CD4-positive, alpha-beta T cell treated with Interleukin-4 for 4 hours (primary cell): Measurements from ENCODE around the gene STX10.

ENCODE experiments used
- DNase-seq: peaks from one replicate; pipeline ENCODE4 v3.0.0-alpha.2; 2020

Gene STX10

DNA sequence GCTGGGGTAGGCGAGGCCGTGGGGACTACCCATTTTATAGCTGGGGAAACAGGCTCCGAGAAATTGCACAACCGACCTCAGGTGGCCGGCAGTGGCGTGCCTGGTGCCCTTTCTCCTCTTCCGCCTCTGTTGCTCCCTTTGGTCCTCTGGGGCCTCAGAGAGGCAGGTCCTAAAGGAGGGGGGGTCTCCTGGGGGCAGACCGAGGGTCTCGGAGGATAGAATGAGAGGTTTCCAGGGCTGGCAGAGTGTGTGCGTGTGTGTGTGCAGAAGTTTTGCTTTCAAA, 11.3 kb downstream of the STX10 start:
- no peak for DNase-seq

DNA sequence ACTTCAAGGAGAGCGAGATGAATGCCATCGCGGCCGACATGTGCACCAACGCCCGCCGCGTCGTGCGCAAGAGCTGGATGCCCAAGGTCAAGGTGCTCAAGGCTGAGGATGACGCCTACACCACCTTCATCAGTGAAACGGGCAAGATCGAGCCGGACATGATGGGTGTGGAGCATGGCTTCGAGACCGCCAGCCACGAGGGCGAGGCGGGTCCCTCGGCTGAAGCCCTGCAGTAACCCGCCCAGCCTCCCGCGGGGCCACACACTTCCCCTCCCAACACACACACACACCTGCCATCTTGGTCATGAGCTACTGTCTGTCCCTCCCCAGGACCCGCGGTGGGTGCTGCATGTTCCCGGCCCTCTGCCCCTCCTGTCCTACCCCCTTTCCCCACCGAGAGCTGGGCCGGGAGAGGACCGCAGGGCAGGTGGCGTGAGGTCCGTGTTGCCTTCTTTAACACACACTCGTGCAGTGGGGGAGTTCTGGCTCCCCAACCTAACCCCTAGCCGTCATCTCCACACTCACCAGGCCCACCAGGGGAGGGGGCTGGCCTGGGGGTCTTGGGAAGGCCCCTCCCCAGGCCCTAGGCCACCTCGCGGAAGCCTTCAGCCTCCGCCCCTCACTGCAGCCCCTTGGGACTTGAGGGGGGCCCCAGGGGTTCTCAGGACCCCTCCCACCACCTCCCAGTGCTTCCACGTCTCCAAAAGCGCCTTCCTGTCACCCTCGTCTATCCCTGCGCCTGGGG, 11.8 kb downstream of the STX10 start:
- DNase-seq = no peak

DNA sequence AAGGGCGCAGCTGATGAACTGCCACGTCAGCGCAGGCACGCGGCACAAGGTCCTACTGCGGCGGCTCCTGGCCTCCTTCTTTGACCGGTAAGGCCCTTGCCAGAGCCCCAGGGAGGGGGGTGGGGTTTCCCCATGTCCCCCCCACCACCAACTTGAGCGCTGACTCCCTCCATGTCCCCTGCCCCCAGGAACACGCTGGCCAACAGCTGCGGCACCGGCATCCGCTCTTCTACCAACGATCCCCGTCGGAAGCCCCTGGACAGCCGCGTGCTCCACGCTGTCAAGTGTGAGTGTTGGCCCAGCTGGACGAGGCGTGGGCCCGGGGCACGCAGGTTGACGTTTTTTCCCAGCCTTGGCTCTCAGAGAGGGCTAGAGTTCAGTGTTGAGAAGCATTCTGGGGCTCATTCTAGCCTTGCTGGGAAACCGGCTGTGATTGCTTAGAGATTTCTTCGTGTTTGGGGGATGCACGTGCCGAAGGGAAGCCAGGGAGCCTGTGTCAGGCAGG, 12.8 kb downstream of the STX10 start:
- no peak for DNase-seq

DNA sequence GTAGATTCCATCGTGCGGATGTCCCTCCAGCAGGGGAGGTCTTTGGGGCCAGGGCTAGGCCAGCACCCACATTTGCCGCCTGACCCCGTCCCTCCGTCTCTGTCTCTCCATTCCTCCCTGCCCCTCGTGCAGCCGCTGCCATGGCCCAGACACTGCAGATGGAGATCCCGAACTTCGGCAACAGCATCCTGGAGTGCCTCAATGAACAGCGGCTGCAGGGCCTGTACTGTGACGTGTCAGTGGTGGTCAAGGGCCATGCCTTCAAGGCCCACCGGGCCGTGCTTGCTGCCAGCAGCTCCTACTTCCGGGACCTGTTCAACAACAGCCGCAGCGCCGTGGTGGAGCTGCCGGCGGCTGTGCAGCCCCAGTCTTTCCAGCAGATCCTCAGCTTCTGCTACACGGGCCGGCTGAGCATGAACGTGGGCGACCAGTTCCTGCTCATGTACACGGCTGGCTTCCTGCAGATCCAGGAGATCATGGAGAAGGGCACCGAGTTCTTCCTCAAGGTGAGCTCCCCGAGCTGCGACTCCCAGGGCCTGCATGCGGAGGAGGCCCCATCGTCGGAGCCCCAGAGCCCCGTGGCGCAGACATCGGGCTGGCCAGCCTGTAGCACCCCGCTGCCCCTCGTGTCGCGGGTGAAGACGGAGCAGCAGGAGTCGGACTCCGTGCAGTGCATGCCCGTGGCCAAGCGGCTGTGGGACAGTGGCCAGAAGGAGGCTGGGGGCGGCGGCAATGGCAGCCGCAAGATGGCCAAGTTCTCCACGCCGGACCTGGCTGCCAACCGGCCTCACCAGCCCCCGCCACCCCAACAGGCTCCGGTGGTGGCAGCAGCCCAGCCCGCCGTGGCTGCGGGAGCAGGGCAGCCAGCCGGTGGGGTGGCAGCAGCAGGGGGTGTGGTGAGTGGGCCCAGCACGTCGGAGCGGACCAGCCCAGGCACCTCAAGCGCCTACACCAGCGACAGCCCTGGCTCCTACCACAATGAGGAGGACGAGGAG, 14.8 kb downstream of the STX10 start:
- DNase-seq = no peak

DNA sequence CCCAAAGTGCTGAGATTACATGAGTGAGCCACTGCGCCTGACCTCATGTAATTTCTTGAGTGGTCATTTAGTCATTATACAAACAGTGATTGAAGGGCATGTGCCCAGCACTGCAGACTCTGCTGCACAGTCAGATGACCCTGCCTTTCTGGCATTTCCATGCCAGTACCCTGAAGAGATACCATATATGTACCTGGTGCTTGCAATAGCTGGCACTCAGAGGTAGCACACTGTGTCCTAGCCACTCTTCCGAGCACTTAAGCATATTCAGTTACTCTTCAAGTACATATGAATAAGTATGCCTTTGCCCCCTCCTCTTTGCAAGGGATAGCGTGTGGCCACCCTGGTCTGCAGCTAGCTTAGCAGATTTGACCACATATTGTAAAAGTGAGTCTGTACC, 15.5 kb downstream of the STX10 start:
- no peak for DNase-seq

DNA sequence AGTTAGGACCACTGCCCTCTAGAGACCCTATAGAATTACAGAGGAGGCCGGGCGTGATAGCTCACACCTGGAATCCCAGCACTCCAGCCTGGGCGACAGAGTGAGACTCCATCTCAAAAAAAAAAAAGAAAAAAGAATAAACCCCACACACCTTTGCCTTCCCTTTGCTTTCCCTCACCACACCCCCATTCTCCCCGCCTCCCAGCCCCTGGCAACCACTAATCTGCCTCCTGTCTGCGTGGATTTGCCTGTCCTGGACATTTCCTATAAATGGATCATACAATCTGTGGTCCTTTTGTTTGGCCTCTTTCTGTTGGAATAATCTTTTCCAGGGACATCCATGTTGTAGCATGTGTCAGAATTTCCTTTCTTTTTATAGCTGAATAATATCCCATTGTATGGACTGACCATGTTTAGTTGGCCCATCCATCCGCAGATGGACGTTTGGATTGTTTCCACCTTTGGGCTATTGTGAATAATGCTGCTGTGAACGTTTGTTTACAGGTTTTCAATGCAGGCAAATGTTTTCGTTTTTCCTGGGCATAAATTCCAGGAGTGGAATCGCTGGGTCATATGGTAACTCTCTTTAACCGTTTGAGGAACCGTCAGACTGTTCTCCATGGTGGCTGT, 16.8 kb downstream of the STX10 start:
- DNase-seq = no peak

DNA sequence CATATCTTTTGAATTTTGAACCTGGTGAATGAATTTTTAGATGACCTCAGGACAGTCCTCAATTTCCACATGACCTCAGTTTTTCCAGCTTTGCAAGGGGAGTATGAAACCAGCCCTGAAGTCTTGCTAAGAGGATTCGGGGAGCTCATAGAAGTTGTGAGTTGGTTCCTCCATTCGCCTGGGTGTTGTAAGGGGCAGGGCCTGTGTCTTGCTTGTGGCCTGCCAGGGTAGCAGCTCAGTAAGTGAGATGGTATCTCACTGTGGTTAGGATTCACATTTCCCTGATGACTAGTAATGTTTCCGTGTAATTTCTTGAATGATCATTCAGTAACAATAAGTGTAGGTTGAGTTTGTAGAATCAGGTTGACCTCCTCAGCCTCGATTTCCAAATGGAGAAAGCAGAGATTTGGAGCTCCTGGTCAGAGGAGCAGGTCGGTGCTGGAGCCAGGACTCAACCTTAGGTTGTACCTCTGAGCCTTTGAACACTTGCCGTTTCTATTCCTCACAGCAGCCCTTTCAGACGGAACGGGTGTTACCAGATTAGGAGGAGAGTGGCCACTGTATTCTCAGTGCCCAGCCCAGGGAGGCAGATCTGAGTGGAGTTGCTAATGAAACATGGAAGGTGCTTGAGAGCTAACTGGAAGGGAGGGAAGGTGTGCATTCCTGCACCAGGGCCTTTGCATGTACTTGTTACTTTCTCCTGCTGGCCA, 17.5 kb downstream of the STX10 start:
- peak; percentile 74 for DNase-seq

DNA sequence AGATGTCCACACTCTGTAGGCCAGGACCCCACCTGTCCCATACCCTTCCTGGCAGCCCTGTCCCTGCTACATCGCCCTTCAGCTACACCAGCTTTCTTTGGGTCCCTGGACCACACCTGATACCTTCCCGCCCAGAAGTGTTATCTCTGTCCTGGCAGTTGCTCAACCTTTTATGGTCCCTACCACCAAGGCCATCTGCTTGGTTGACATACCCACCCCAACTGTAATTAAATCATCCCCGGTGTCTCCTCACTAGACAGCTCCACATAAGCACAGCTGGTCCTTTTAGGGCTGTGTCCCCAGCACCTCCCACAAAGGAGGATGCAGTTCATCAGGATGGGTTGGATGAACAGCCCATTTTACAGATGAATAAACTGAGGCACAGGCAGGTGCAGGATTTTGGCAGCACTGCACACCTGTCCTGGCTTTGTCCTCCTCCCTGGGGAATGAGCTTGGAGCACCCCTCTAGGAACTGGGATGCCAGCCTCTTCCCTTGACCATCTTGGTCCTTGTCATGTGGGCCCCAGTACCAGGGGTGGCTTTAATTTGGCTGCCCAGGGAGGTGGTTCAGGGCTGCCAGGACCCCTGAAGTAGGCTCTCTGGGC, 19.2 kb downstream of the STX10 start:
- DNase-seq = no peak

DNA sequence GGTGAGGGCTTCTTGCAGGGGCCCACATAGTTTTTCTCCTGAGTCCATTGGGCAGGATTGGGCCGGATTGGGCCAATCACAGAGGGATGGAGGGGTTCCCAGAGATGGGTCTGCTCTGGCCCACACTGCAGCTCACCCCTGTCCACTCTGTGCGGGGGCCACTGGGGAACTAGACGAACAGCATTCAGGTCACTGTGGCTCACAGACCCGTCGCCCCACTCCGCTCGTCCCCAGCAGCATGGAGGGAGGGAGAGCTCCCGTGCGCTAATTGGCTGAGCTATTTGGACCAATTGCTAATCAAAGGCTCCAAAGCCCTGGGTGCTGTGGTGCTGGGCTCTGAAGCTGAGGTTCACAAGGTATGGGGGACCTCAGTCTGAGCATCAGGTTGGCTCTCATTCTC, 20.8 kb downstream of the STX10 start:
- no peak for DNase-seq

DNA sequence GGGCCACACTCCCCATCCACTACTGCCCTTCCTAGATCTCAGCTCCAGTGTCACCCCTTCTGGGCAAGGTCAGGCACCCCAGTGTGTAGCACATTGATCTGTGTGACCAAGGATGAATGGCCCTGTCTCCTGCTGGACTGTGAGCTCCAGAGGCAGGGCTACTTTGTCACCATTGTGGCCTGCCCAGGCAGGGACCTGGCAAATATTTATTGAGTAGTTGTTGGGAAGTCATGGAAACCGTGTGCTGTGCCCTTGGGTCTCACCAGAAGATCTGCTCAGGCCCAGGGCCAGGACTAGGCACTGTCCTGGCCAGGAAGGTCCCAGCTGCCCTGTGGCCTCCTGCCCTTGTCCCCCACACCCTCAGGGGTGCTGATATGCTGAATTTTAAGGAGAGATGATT, 21.6 kb downstream of the STX10 start:
- DNase-seq = no peak

DNA sequence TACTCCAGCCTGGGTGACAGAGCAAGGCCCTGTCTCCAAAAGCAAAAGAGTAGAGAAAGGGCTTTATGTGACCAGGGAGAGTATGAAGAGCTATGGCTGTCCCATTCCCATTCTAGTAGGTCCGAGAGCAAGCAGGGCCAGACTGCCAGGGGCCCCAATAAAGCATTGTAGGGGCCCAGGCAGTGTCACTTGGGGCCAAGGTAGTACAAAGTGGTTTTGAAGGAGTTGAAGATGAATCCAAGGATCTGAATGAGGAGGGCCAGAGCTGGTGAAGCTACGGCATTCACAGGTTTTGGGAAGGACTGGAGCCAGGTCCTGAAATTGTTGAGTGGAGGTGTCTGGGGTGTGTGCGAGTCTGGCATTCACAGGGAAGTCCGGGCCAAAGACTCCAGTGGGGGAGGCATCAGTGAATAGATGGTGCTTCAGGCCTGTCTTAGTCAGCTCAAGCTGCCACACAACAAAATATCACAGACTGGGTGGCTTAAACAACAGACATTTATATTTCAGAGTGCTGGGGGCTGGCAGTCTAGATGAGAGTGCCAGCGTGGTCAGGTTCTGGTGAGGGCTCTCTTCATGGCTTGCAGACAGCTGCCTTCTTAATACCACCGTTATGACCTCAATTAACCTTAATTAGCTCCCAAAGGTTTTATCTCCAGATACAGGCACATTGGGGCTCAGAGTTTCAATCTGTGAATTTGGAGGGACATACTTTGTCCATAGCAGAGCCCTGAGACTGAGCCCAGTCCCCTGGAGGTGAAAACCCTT, 22.2 kb downstream of the STX10 start:
- DNase-seq = no peak

DNA sequence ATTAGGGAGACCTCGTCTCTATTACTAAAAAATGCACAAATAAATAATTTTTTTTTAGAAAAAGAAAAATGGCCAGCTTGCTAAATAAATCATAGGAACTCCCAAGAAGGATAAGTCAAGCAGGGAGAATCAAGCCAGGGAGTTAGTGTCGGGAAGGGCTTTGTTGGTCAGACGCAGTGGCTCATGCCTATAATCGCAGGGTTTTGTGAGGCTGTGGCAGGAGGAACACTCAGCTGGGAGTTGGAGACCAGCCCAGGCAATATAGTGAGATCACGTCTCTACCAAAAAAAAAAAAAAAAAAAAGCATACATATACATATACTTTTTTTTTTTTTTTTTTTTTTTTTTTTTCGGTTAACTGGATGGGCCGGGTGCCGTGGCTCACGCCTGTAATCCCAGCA, 23.1 kb downstream of the STX10 start:
- no peak for DNase-seq

DNA sequence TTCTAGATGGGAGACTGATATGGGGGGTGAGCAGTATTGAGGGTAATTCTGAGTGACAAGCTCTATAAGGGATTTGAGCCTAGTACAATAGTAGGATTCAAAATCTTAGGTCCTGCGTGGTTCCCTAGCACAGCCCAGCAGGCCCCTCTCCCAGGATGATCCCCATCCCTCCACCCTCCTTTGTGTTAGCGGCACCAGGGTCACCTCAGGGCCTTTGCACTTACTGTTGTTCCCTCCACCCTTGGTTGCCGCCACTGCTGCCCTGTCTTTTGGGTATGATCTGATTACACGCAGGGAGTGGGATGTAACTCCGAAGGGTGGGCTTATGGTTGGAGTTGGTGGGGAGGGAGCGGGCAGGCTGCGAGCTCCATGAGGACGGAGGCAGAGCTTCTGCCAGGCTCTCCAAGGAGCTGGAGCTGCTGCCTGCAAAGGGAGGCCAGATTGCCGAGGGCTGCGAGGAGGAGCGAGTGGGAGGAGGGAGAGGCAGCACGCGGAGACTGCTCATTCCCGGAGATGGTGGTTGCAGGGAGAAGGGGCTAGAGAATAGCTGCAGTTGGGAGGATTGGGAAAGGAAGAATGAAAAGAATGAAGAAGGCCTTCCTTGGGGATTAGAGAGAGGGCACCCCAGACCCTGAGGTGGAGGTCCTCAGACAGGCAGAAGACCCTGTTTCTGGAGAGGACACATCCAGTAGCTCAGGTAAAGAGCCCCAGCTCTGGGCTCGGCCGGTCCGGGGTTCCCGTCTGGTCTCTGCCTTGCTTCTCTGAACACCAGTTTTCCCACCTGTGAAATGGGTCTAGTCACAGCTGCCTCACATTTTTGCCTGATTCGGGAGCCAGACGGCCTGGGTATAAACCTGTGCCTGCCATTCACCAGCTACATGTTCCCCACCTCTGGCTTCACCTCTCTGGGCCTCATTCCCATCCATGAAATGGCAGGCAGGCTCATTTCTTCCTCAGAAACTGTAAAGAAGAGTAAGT, 26.9 kb downstream of the STX10 start:
- DNase-seq = no peak

DNA sequence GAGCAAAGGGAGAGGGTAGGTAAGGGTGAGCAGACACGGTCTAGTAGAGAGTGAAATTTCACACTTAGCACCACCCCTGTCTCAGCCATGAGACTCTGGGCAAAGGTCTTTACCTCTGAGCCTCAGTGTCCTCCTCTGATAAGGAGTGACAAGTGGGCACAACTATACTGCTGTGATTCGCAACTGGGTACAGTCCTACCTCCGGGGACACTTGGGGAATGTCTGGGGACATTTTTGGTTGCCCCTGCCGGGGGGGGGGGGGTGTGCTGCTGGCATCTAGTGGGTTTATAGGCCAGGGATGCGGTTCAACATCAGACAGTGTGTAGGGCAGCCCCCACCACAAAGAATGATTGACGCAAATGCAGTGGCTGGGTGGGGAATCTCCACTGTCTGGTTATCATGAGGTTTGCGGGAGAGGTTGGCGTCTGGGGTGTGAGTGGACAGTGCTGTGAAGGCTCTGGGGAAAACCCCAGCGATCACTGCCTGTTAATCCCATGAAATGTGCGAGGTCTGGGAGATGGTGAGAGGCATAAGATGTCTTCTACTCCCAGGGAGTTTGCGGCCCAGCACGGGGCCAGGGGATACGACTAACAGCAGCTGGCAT, 27.8 kb downstream of the STX10 start:
- DNase-seq = peak; percentile 27

DNA sequence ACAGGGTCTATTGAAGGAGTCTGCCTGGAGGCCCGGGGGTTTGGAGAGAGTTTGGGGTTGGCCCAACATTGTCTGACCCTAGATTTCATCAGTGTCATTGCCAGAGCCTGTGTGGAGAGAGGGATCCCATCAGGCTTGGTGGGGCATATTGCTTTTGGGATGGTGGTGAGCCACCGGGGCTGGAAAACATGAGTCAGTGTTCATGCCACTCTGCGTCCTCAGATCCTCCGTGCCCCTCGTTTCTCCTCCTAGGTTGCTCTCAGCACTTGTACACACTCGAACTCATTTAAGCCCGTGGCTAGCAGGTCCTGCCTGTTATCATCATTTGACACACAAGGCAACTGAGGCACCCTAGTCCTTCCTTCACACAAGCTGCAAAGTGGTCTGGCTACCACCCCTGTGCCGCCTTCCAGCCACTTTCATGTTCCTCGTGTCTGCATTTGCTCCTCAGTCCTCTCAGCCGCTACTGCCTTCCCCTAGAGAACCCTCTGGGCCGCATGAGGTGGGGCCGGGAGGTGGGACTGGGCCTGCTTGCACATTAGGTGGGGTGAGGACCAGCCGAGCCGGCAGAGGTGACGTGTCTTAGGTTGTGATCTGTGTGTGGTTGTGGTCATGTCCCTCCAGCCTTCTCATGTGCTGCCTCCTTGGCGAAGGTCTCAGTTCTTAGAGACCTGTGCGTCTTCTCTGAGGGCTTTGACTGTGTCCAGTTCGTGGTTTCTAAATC, 28.5 kb downstream of the STX10 start:
- peak; percentile 29 for DNase-seq

DNA sequence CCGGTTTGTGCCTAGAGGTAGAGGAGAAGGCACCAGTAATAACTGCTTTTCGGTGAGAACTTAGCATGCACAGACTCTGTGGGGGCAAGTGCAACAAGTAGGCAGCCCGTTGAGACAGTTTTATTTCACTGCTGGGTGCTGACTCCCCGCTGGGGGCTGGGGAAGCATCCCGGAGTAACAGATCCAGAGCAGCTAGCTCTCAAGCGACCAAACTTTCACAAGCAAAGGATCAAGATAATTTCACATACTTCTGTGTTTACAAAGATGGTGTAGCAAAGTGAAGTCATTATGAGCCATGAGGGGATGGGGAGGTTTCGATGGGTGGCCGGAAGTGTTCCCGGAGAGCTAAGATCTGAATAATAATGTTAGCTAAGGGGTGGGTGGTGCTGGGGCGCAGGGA, 29.4 kb downstream of the STX10 start:
- no peak for DNase-seq

DNA sequence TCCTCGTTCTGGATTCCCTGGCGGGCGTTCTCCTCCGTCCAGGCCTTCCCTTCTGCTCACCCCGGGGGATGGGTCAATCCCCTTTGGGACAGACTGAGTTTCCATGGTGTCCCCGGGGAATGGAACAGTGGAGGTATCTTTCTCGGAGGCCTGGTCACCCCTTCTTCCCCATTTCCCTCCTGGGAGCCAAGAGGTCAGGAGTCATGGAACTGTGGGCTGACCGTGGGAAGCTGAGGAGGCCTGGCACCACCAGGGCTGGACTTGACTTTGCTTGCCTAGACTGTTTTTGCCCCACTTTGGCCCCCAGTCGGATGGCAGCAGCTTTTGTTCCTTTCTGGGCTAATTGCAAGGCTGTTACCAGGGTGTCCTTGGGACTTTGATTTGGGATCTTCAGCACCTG, 30.1 kb downstream of the STX10 start:
- DNase-seq = no peak

DNA sequence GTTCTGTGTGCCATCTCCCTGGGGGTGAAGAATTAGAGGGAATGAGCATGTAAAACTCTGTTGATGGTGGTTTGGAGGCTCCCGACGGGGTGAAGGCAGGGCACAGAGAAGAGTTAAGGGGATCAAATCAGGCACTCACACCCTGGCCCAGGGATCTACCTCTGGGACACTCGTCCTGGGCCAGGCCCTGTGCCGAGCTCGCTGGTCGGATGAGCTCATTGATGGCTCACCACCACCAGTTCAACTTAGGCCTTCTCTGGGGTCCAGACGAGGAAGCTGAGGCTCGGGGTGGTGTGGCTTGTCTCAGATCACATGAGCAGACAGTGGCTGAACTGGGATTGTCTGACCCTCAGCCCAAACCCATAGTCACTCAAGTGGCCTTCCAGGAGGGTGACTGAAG, 30.5 kb downstream of the STX10 start:
- no peak for DNase-seq

DNA sequence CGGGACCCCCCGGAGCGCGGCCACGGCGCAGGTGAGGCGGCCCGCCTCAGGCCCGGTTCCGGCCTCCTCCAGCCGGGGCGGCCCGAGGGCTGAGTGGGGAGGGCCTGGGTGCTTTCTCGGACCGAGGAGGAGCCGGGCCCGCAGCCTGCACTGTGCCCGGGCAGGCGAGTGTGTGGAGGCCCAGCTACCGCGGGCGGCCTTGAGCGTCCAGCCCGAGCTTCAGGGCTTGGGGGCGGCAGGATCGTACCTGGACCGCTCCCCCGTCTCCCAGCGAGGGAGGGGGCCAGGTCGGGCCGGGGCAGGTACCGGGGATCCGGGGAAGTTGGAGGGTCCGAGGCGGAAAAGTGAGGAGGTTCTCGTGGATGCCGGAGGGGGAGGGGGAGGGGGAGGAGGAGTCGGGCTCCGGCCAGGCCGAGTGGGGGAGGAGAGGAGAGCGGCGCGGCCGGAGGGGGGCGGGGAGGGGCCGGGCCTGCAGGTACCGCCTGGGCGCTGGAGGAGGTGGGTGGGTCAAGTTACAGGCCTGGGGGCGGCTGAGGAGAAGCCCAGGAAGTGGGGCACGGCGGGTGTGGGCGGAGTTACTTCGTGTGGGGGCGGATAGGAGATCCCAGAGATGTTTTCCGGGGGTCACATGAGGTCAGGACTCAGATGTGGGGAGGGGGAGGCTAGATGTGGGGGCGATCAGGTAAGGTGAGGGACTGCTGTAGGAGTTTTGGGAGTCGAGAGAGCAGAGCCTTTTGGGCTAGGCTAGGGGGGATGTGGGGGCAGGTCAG, 31.6 kb downstream of the STX10 start:
- no peak for DNase-seq
